HG02588 (cell line): Measurements from ENCODE around the gene BHLHE23.

Source experiments
- ATAC-seq: cut with Tn5 transposase; IDR thresholded peaks from one replicate; pipeline ENCODE4 v1.9.1; 2021; ENCODE audit warnings: mild to moderate bottlenecking, moderate library complexity; ENCODE audit not compliant: unreplicated experiment

BHLHE23 gene

DNA sequence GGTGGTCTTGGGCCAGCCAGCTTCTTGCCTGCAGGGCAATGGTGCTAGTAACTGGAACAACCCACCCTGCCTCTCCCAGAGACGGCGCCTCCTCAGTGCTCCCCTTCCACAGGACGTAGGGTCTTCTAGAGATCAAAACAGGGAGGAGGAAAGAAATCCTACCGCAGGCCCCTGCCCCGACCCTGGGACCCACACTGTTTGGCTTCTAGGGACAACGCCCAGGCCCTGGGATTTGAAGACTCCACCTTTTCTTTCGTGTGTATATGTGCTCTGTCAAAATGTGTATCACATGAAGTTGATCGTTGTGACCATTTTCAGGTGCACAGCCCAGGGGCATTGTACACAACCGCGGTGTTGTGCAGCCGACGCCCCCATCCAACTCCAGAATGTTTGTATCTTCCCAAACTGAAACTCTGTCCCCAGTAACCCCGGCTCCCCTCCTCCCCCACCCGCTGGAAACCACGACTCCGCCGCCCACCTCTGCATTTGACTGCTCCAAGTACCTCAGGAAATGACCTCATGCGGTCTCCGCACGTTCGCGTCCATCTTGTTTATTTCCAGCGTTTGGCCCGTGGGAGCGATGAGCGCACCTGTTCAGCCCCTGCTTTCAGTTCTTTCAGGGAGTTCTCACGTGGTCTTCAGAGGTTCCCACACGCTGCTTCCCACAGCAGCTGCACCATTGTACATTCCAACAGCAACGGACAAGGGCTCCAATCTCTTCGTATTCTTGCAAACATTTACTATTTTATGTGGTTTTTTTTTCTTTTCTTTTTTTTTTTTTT is 3.4 kb upstream of the BHLHE23 start:
- ATAC-seq = peak; percentile 39

DNA sequence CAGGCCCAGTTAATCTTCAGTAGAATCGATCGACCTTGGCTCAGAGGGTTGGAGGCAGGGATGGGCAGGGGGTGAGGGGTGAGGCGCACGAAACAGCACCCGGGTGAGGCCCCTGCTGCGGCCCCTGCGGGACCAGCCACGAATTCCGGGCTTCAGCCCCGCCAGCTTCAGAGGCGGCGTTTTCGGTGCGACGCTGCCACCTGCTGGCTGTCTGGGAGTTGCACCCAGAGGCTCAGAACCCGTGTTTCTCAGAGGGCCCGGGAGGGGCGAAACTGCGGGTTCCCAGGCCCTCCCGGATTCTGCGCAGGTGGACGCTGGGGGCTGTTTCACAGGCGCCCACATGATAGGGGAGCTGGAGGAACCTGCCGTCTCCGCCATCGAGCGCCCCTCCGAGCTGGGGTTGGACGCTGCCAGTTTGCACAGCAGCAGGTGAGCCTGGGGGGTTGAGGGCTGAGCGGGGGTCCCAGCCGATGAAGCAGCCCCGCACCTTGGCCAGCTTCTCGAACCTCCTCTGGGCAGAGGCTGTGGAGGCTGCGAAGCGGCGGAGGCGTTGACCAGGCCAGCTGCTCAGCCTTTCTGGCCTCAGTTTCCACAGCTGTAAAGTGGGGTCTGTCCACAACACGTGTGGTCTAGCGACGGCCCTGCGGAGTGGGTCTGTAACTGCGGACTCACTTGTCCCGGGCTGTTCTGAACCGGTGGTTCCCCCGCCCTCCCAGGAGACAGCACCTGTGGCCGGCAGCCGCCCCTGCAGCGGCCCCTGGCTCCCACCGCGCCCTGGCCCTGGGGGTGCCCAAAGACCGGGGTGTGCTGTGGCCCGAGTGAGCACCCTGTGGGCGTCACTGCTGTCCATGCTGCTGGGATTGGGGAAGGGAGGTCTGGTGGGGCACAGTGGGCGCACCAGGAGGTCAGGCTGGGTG is 2.5 kb upstream of the BHLHE23 start:
- ATAC-seq = peak; percentile 42

GRCh38 chr20:63008541-63009044 is 1.8 kb upstream of the BHLHE23 start:
- no peak for ATAC-seq

DNA sequence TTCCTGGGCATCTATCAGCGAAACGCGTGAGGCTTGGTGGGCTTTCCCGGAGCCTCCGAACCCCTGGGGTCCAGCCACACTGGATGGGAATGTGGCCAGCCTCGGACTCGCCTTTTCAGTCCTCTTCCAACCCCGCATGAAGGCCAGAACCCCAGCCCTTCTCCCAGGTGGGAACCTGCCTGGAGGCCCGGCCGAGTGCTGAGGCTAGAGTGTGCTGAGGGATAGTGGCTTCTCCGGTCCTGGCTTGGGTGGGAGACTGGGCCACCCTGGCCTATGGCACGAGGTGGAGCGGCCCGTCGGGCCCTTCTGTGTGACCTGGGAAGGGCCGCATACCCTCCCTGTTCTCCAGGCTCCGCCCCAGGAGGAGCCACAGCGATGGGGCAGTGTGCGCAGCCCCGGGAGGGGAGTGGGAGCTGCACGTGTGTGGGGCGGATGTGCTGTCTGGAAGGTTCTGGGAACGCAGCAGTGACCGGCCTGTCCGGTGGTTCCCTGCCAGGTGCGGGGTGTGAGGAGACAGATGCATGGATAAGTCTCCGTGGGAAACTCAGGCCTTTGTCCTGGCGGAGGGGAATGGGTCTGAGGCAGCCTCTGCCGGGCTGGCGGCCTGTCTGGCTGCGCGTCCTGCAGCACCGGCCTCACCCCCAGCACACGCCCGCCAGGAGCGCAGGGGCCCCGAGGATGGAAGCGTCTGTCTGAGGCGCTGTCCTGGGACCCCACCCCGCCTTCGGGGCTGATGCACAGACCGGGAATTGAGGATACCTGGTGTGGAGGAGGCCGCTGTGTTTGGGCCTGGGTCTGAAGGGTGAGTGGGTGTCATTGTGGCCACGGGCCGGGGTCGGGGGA is 1.1 kb upstream of the BHLHE23 start:
- ATAC-seq = no peak

DNA sequence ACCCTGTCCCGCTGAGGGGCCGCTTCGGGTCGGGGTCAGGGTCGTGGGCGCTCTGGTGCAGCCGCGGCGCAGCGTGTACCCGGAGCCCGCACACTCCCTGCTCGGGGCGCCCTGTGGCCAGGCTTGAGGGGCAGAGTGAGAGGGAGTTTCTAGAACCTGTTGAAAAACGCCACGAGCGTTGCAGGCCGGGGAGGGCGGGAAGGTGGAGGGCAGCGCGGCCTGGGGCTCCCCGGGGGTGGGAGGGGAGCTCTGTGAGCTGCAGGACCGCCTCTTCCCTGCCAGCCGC is 539 bp upstream of the BHLHE23 start:
- no peak for ATAC-seq

GRCh38 chr20:63005862-63006539 is 763 bp downstream of the BHLHE23 start:
- ATAC-seq = no peak

GRCh38 chr20:63005365-63005861 is 1.4 kb downstream of the BHLHE23 start:
- ATAC-seq = no peak

DNA sequence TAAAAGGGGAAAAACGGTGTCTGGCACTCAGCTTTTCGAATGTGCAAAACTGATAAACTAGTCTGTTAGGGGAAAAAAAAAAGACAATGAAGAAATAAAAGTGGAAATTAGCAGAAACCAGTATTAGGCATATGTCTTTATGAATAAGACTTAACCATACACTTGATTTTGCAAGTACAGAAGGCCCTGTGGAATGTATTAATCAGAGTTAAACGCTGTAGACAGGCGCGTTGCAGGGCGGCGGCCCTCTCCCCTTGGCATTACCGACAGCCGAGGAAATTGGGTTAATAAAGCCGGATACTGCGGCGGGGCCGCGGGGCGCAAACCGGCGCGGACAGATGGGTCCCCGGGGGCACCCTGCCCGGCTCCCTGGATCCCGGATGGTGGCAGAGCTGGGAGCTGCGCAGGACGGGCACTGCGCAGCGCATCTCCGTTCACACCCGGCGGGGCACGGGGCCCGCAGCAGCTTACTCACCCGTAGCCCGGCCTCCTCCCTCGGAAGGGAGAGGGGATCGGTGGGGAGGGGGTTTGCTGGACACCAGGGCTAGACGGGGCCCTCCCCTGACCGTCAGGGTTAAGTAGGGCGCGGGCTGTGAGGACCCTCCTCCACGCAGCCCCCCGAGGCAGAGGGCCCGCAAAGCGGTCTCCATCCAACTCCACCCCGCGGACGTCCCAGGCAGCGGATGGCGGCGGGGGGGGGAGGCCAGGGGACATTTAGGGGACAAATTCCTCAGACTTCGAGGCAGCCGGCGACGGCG is 2.0 kb downstream of the BHLHE23 start:
- no peak for ATAC-seq

DNA sequence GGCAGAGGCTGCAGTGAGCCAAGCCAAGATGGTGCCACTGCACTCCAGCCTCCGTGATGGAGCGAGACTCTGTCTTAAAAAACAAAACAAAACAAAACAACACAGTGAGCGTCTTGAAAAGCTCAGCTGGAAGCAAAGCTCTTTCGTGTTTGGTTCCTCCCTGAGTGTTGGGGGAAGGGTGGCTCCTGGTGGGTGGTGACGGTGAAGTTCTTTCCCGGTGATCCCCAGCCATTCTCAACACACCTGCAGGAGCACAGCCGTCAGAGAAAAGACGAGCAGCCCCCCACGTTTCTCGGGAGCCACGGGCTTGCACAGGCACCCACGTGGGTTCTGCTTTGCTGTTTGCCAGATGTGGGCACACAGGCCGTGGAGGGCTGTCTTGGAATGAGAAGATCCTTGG is 3.2 kb downstream of the BHLHE23 start:
- ATAC-seq = no peak

DNA sequence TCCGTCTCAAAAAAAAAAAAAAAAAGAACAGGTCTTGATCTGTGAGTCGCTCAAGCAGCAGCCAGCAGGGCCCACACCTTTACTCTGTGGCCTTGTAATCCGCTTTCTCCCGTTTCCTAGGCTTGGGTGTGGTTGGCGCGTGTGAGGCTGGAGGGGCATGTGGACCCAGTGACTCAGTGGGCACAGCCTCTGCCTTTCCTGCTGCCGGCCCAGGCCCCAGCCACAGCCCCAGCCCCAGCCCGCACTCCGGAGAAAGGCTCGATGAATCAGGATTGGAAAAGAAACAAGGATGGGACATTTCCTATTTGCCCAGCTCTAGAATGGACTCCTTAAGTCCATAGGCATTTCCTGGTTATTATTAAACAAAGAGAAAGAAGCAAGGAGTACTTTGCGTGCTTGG is 4.3 kb downstream of the BHLHE23 start:
- ATAC-seq = no peak

- no peak for ATAC-seq
These were observed 5.8 kb downstream of the BHLHE23 start for GRCh38 chr20:63000958-63001357.

GRCh38 chr20:63000036-63000435 is 6.7 kb downstream of the BHLHE23 start:
- no peak for ATAC-seq

GRCh38 chr20:62999580-62999979 is 7.2 kb downstream of the BHLHE23 start:
- no peak for ATAC-seq

- ATAC-seq = no peak
These were observed 8.3 kb downstream of the BHLHE23 start for GRCh38 chr20:62998449-62998848.

DNA sequence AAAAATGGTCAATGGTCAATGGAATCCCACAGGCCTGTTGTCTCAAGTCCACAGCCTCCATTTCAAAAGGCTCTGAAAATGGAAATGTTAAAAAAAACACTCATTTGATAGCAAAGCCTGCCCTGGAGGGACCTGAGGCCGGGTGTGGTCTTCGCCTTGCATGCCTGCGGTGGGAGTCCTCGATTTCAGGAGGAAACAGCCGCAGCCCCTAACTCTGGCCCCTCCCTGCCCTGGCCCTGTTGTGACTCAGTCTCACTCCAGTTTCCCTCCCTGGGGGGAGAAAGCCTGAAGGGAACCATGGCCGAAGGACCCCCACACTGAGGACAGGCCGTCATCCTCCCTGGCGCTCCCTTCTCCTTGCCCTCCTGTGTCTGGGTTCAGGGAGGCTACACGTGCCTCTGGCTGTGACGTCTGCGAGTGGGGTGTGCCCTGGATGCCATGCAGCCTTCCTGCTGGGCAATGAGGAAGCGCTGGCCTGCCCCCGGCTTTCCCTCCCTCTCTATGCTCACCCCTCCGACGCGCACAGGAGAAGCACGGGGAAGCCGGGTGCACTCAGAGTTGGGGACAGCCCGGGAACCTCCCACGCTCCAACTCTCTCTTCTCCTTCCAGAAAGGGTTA is 9.2 kb downstream of the BHLHE23 start:
- no peak for ATAC-seq

GRCh38 chr20:62996596-62996982 is 10.2 kb downstream of the BHLHE23 start:
- no peak for ATAC-seq

DNA sequence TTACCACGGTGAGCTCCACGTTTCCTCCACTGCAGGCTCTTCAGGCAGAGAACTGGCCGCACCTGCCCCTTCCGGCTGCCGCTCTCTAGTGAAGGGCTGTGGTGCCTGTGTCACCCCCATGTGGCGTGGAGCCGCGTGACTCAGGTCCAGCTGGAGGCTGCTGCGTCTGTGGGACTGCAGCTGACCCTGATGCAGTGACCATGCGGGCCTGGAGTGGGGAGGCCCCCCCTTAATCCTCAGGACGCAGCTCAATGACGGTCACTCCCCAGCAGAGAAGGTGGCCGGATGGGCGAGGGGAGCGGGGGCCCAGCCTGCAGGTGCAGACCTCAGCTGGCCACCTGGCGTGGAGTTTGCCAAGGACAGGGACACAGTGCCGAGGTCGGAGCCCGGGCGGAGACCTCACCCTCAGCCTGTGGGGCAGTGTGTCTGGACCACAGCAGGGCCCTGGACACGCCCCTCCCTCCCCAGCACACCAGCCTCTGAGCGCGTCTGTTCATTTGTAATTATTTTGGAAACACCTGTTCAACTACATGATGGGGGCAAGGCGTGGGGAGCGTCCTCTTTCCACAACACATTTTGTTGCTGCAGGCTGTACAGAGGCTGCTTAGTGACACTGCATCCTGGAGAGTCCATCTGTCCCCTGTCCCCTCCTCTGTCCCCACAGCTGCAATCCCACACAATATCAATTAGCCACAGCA is 10.7 kb downstream of the BHLHE23 start:
- no peak for ATAC-seq

DNA sequence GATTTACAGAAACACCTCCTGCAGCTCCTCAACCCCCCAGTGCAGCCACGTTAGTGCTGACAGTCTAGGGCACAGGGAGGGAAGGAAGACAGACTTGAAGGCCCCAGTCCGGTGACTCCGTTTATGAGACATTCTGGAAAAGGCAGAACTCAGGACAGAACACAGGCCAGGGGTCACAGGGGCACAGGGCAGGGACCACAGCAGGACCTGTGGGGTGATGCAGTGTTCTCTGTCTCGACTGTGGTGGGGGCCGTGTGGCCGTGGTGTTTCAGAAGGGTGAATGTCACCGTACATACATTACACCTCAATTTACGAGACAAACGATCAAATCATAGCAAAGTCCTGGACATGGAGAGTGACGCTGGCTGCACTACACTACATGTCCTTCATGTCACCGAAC is 11.3 kb downstream of the BHLHE23 start:
- ATAC-seq = no peak

- ATAC-seq = no peak
These were observed 11.9 kb downstream of the BHLHE23 start for GRCh38 chr20:62994869-62995281.
